Measurements from ENCODE around the gene ALG11.

ALG11 gene

GRCh38 chr13:51988988-51989618 is 23.1 kb upstream of the ALG11 start:
- no peak for TF ChIP-seq ZNF274 (IDR thresholded peaks at IDR 0.05; ENCODE audit: low read depth, low read length)
- H3K4me3 ChIP-seq (ENCODE audit: low read length): no peak overlapping the region

GRCh38 chr13:51993713-51994112 is 18.5 kb upstream of the ALG11 start:
- no peak for TF ChIP-seq ZNF274 (IDR thresholded peaks at IDR 0.05; ENCODE audit: low read depth, low read length)
- no peak overlapping the region for H3K4me3 ChIP-seq (ENCODE audit: low read length)

GRCh38 chr13:51995677-51996551 is 16.3 kb upstream of the ALG11 start:
- H3K4me3 ChIP-seq (ENCODE audit: low read length): no peak overlapping the region
- no peak for TF ChIP-seq ZNF274 (IDR thresholded peaks at IDR 0.05; ENCODE audit: low read depth, low read length)

- no peak for TF ChIP-seq ZNF274 (IDR thresholded peaks at IDR 0.05; ENCODE audit: low read depth, low read length)
Measured at GRCh38 chr13:51996641-51997040, 15.6 kb upstream of the ALG11 start.

GRCh38 chr13:51997186-51997585 is 15.0 kb upstream of the ALG11 start:
- no peak for TF ChIP-seq ZNF274 (IDR thresholded peaks at IDR 0.05; ENCODE audit: low read depth, low read length)
- H3K4me3 ChIP-seq (ENCODE audit: low read length): no peak overlapping the region

More at GRCh38 chr13:51996641-51997040, 15.6 kb upstream of the ALG11 start:
- H3K4me3 ChIP-seq (ENCODE audit: low read length): no peak overlapping the region

GRCh38 chr13:51997641-51998330 is 14.4 kb upstream of the ALG11 start:
- TF ChIP-seq ZNF274 (IDR thresholded peaks at IDR 0.05; ENCODE audit: low read depth, low read length): no peak

GRCh38 chr13:51998723-51999509 is 13.3 kb upstream of the ALG11 start:
- H3K4me3 ChIP-seq (ENCODE audit: low read length): no peak overlapping the region
- no peak for TF ChIP-seq ZNF274 (IDR thresholded peaks at IDR 0.05; ENCODE audit: low read depth, low read length)

More at GRCh38 chr13:51997641-51998330, 14.4 kb upstream of the ALG11 start:
- no peak overlapping the region for H3K4me3 ChIP-seq (ENCODE audit: low read length)

GRCh38 chr13:51999510-51999911 is 12.7 kb upstream of the ALG11 start:
- H3K4me3 ChIP-seq (ENCODE audit: low read length): no peak overlapping the region
- no peak for TF ChIP-seq ZNF274 (IDR thresholded peaks at IDR 0.05; ENCODE audit: low read depth, low read length)

- TF ChIP-seq ZNF274 (IDR thresholded peaks at IDR 0.05; ENCODE audit: low read depth, low read length): no peak
- no peak overlapping the region for H3K4me3 ChIP-seq (ENCODE audit: low read length)
Measured at GRCh38 chr13:51999921-52000320, 12.3 kb upstream of the ALG11 start.

- no peak for TF ChIP-seq ZNF274 (IDR thresholded peaks at IDR 0.05; ENCODE audit: low read depth, low read length)
- no peak overlapping the region for H3K4me3 ChIP-seq (ENCODE audit: low read length)
Measured at GRCh38 chr13:52001120-52001731, 11.0 kb upstream of the ALG11 start.

- no peak overlapping the region for H3K4me3 ChIP-seq (ENCODE audit: low read length)
- no peak for TF ChIP-seq ZNF274 (IDR thresholded peaks at IDR 0.05; ENCODE audit: low read depth, low read length)
Measured at GRCh38 chr13:52002361-52002760, 9.8 kb upstream of the ALG11 start.

- no peak for TF ChIP-seq ZNF274 (IDR thresholded peaks at IDR 0.05; ENCODE audit: low read depth, low read length)
Measured at GRCh38 chr13:52003541-52003940, 8.7 kb upstream of the ALG11 start.

GRCh38 chr13:52004511-52005170 is 7.6 kb upstream of the ALG11 start:
- TF ChIP-seq ZNF274 (IDR thresholded peaks at IDR 0.05; ENCODE audit: low read depth, low read length): no peak
- no peak overlapping the region for H3K4me3 ChIP-seq (ENCODE audit: low read length)

More at GRCh38 chr13:52003541-52003940, 8.7 kb upstream of the ALG11 start:
- no peak overlapping the region for H3K4me3 ChIP-seq (ENCODE audit: low read length)

All from GM08714 (cell line).